ENCODE data around the gene TNRC6A. TPM values are rescaled to one million over a fixed set of nuclear protein-coding genes. Genes with fewer than 3 reads are reported as not detected.

TNRC6A gene
- total and polyA plus RNA-seq, 2 of the 13 experiments (the other 11 are each of a cell fraction or from before 2014, with no cell fraction given) = 30.9 to 43.6 TPM

- TF ChIP-seq ZNF546 (CRISPR knock-in tag; conservative IDR thresholded peaks at IDR 0.05) (peak; percentile 91; the same call in 1 of the 2 replicates), SSRP1 (CRISPR knock-in tag; IDR thresholded peaks at IDR 0.05) (no peak), ZNF644 (CRISPR knock-in tag; IDR thresholded peaks at IDR 0.05; ENCODE audit: low read depth) (peak; percentile 79), ZNF180 (CRISPR knock-in tag; IDR thresholded peaks at IDR 0.05; ENCODE audit: borderline replicate concordance, low read depth) (no peak), TBX3 (IDR thresholded peaks at IDR 0.05; ENCODE audit: borderline replicate concordance) (no peak), DNMT1 (CRISPR knock-in tag; IDR thresholded peaks at IDR 0.05) (no peak), PRDM15 (CRISPR knock-in tag; IDR thresholded peaks at IDR 0.05) (peak; percentile 15; the same call in 1 of the 2 replicates), CENPBD1 (CRISPR knock-in tag; IDR thresholded peaks at IDR 0.05; ENCODE audit: borderline replicate concordance, low read depth) (no peak), ARID2 (CRISPR knock-in tag; IDR thresholded peaks at IDR 0.05; ENCODE audit: borderline replicate concordance) (peak; percentile 80; the same call in 1 of the 2 replicates), ZNF432 (CRISPR knock-in tag; IDR thresholded peaks at IDR 0.05; ENCODE audit: borderline replicate concordance) (no peak), ZNF318 (CRISPR knock-in tag; IDR thresholded peaks at IDR 0.05) (0 out of 2 replicates have a peak, but pooled peaks have one; percentile 51), SMAD9 (CRISPR knock-in tag; IDR thresholded peaks at IDR 0.05) (peak; percentile 94), ZNF160 (CRISPR knock-in tag; IDR thresholded peaks at IDR 0.05) (peak; percentile 93; the same call in 1 of the 2 replicates), ZNF441 (CRISPR knock-in tag; IDR thresholded peaks at IDR 0.05; ENCODE audit: borderline replicate concordance) (peak; percentile 98), RFX3 (CRISPR knock-in tag; IDR thresholded peaks at IDR 0.05) (peak; percentile 59), SIN3B (IDR thresholded peaks at IDR 0.05; ENCODE audit: low read length) (no peak), GATAD2A (CRISPR knock-in tag; IDR thresholded peaks at IDR 0.05) (peak; percentile 84), ZSCAN25 (CRISPR knock-in tag; IDR thresholded peaks at IDR 0.05) (peak; percentile 81; the same call in 1 of the 2 replicates)
Observed at GRCh38 chr16:24858219-24859041, 129.0 kb downstream of the TNRC6A start (continued).
